GM12891 (cell line): ENCODE results near the gene PUM1.

ENCODE experiments used
- PAX5 ChIP-seq: IDR thresholded peaks from 2 replicates; pipeline ENCODE4 v1.6.1; 2011; ENCODE audit warnings: low read length, moderate library complexity, mild to moderate bottlenecking; ENCODE audit not compliant: insufficient read depth, severe bottlenecking
- POLR2A ChIP-seq: IDR thresholded peaks from 2 replicates; pipeline ENCODE4 v1.6.1; 2011; ENCODE audit warnings: low read depth, low read length, control low read depth
- POLR2AphosphoS5 ChIP-seq: IDR thresholded peaks from 2 replicates; pipeline ENCODE4 v1.6.1; 2011; ENCODE audit warnings: low read depth, low read length, control low read depth
- POU2F2 ChIP-seq: IDR thresholded peaks from 2 replicates; pipeline ENCODE4 v1.6.1; 2011; ENCODE audit warnings: low read depth, mild to moderate bottlenecking, control low read depth, low read length, moderate library complexity
- SPI1 ChIP-seq: IDR thresholded peaks from 2 replicates; pipeline ENCODE4 v1.6.1; 2011; ENCODE audit warnings: low read depth, low read length, control low read depth
- TAF1 ChIP-seq: IDR thresholded peaks from 2 replicates; pipeline ENCODE4 v1.6.1; 2011; ENCODE audit warnings: low read depth, low read length, control low read depth

DNA sequence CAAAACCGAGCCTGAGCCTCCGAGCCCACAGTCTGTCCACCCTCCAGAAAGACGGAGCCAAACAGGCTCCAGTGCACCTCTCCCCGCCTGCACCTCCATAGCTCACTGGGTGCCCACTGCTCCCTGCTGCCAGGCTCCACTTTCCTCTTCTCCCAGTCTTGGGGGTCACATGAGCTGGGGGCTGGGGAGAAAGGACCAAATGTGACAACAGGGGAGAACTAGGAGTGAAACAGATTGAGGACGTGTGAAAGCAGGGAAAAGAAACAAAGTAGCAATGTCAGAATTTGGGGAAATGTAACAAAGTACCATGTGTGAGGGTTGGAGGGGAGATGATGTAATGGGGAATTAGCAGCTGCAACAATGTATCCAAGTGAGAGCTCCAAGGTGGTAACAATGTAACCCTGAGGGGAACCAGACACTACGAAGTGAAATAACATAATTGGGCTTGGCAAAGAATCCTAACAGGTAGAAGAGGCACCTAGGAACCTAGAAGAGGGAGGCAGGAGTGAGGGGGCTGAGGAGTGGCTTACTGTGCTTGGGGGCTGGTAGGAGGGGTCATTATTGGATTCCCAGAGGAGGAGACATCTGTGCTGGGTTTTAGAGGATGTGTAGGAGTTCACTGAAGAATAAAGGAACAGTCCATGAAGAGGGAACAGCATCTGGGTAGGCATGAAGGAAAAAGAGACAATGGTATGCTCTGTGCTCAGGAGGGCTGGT is 169.4 kb downstream of the PUM1 start:
- TF ChIP-seq TAF1 (no peak), POLR2A (no peak), POLR2AphosphoS5 (no peak), PAX5 (no peak), POU2F2 (no peak), SPI1 (no peak)
